ENCODE measurements around the gene LARP4B. TPM values are rescaled to one million over a fixed set of nuclear protein-coding genes. Genes with fewer than 3 reads are reported as not detected.

LARP4B gene
- total and polyA plus RNA-seq, 8 donors: 45.1 to 122 (median 54.4) TPM

DNA sequence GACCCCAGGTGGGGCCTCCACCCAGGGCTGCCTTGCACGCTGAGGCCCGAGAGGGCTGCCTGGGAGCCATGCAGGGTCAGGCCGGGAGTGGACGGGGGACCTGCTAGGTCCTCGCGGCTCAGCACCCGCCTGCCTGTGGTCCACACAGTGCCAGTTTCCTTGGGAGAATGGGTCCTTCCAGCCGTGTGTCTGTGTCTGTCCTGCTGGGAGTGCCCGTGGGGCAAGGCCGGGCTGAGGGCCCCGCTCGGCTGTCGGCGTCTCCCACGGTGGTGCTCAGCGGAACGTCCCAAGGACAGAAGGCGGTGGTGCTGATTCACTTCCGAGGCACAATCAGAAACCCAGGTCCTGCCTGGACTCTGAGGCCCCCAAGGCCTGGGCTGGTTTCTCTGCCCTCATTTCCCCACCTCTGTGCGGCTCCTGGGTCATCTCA, 33.5 kb upstream of the LARP4B start:
- H3K36me3 ChIP-seq: no peaks in the 10 kb centered on the region
- no peaks in the 10 kb centered on the region for H3K27me3 ChIP-seq
- H3K4me3 ChIP-seq: no peak overlapping the region
- ATAC-seq (no peak), DNase-seq (no peak)
- peaks cover 0 to 4% of the 10 kb centered on the region in 2 donors for H3K4me1 ChIP-seq
- H3K27ac ChIP-seq: no peak overlapping the region
- H3K9me3 ChIP-seq: no peaks in the 10 kb centered on the region
- intact Hi-C loops (cut with DNase I): no loop called here
- TF ChIP-seq, protein P1, sequence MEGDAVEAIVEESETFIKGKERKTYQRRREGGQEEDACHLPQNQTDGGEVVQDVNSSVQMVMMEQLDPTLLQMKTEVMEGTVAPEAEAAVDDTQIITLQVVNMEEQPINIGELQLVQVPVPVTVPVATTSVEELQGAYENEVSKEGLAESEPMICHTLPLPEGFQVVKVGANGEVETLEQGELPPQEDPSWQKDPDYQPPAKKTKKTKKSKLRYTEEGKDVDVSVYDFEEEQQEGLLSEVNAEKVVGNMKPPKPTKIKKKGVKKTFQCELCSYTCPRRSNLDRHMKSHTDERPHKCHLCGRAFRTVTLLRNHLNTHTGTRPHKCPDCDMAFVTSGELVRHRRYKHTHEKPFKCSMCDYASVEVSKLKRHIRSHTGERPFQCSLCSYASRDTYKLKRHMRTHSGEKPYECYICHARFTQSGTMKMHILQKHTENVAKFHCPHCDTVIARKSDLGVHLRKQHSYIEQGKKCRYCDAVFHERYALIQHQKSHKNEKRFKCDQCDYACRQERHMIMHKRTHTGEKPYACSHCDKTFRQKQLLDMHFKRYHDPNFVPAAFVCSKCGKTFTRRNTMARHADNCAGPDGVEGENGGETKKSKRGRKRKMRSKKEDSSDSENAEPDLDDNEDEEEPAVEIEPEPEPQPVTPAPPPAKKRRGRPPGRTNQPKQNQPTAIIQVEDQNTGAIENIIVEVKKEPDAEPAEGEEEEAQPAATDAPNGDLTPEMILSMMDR (IDR thresholded peaks at IDR 0.05): no peak

DNA sequence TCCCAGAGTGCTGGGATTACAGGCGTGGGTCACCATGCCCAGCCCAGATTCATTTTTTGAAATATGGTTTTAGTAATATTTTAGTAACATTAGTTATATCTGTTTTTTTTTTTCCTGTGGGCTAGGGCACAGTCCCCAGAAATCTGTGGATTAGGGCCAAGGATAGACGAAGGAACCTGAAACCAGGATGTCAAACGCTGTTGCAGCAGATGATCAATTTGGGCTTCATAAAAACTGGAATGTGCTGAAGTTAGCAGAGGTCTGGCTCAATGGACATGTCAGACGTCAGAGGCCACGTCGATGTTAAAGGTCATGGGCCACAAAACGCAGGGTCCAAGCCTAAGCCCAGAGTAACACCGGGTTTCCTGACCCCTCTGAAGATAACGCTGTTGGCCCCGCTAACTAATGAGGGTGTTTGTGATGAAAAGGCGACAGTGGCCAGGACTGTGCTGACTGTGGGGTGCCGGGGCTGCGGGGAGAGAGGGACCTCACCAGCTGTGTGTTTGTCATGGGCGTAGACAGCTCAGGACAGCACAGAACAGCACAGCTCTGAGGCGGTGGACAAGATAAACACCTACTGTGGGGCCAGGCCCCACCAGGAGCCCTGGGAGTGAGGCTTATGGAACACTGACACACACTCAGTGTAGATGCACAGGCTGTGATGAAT, 32.9 kb upstream of the LARP4B start:
- no peaks in the 10 kb centered on the region for H3K27me3 ChIP-seq
- H3K4me3 ChIP-seq: no peak overlapping the region
- H3K9me3 ChIP-seq: no peaks in the 10 kb centered on the region
- H3K27ac ChIP-seq: no peak overlapping the region
- TF ChIP-seq, protein P1 (IDR thresholded peaks at IDR 0.05): no peak
- intact Hi-C loops (cut with DNase I): no loop called here
- no peaks in the 10 kb centered on the region for H3K4me1 ChIP-seq
- ATAC-seq (no peak), DNase-seq (no peak)
- no peaks in the 10 kb centered on the region for H3K36me3 ChIP-seq

DNA sequence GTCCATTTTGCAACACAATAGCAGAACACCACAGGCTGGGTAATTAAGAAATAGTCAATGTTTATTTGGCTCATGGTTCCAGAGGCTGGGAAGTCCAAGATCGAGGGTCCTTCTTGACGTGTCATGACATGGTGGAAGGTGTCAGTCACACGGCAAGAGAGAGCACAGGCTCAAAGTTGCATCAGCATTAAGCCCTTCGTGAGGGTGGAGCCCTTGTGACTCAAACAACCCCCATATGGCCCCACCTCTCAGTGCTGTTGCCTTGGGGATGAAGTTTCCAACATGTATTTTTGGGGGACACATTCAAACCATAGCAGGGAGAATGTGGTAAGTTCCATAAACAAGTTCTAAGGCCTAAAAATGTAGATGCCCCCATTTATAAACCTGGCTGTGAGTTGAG, 32.1 kb upstream of the LARP4B start:
- H3K36me3 ChIP-seq: no peaks in the 10 kb centered on the region
- H3K4me3 ChIP-seq: no peak overlapping the region
- intact Hi-C loops (cut with DNase I): no loop called here
- DNase-seq (no peak), ATAC-seq (no peak)
- no peaks in the 10 kb centered on the region for H3K4me1 ChIP-seq
- H3K27ac ChIP-seq: no peak overlapping the region
- H3K9me3 ChIP-seq: no peaks in the 10 kb centered on the region
- TF ChIP-seq, protein P1 (IDR thresholded peaks at IDR 0.05): no peak
- no peaks in the 10 kb centered on the region for H3K27me3 ChIP-seq

DNA sequence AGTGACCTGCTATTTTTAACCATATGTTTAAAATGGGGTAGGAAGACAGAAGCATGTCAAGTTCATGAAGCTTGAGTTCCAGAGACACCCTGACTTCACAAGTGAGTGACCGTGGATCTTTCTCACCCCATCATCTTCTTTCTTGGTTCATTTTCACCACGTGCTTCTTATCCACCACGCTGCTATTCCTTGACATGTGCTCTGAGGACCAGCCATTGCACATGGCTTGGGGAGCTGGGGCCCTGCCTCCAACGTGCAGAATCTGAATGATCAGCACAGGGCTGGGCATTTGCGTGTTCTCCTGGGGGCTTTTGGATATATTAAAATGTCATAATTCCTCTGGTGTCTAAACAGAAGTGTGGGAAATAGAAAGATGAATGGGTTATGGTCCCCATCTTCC, 31.7 kb upstream of the LARP4B start:
- Histone ChIP-seq H3K27ac (no peak overlapping the region), H3K9me3 (no peaks in the 10 kb centered on the region), H3K4me1 (no peaks in the 10 kb centered on the region), H3K4me3 (no peak overlapping the region), H3K36me3 (no peaks in the 10 kb centered on the region), H3K27me3 (no peaks in the 10 kb centered on the region)
- DNase-seq: no peak
- TF ChIP-seq, protein P1 (IDR thresholded peaks at IDR 0.05): no peak
- intact Hi-C loops (cut with DNase I): no loop called here
- ATAC-seq: no peak

DNA sequence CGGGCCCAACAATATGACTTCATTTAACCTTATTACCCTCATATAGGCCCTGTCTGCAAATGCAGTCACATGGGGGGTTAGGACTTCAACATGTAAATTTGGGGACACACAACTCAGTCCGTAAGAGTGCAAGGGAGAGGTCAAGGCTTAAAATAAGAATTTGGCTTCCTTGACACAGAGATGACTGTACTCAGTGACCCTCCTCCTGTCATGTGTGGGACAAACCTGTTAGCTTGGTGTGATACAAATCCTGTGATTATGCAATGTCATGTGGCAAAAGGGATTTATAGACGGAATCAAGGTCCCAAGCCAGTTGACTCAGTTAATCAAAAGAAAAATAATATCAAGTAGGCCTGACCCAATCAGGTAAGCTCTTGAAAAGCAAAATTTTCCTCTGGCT, 30.8 kb upstream of the LARP4B start:
- ATAC-seq: no peak

More for the DNA sequence above, 30.8 kb upstream of the LARP4B start:
- H3K4me3 ChIP-seq: no peak overlapping the region
- no peaks in the 10 kb centered on the region for H3K4me1 ChIP-seq
- no peak for DNase-seq
- H3K27ac ChIP-seq: no peak overlapping the region
- H3K9me3 ChIP-seq: no peaks in the 10 kb centered on the region
- H3K36me3 ChIP-seq: no peaks in the 10 kb centered on the region
- intact Hi-C loops (cut with DNase I): no loop called here
- TF ChIP-seq, protein P1 (IDR thresholded peaks at IDR 0.05): no peak
- no peaks in the 10 kb centered on the region for H3K27me3 ChIP-seq
